Endothelial cell of umbilical vein (primary cell): Measurements from ENCODE around the gene NRXN3.

Source experiments
- EZH2 ChIP-seq: IDR thresholded peaks from 2 replicates; pipeline ENCODE4 v1.6.1; 2012; ENCODE audit warnings: borderline replicate concordance, low read depth, mild to moderate bottlenecking, moderate library complexity, low read length, inconsistent platforms; ENCODE audit not compliant: severe bottlenecking
- POLR2A ChIP-seq: IDR thresholded peaks from 2 replicates; pipeline ENCODE4 v1.6.1; 2012; ENCODE audit warnings: low read depth, mild to moderate bottlenecking, control low read depth, low read length
- POLR2AphosphoS5 ChIP-seq: IDR thresholded peaks from 2 replicates; pipeline ENCODE4 v1.6.1; 2012; ENCODE audit warnings: low read depth, mild to moderate bottlenecking, control low read depth, low read length, moderate library complexity; ENCODE audit not compliant: insufficient read depth
- TF ChIP-seq, protein P1 (sequence below), 2 donors: IDR thresholded peaks; 1 replicate in 1 of 2; 2 replicates in 1 of 2; pipeline ENCODE4 v1.5.1; 2011; ENCODE audit warnings: low read length in 2 of 2, mild to moderate bottlenecking in 2 of 2, moderate library complexity in 2 of 2, control low read depth in 1 of 2, inconsistent platforms in 1 of 2, low read depth in 1 of 2; ENCODE audit not compliant: insufficient read depth in 1 of 2; ENCODE audit errors: extremely low read depth in 1 of 2

DNA sequence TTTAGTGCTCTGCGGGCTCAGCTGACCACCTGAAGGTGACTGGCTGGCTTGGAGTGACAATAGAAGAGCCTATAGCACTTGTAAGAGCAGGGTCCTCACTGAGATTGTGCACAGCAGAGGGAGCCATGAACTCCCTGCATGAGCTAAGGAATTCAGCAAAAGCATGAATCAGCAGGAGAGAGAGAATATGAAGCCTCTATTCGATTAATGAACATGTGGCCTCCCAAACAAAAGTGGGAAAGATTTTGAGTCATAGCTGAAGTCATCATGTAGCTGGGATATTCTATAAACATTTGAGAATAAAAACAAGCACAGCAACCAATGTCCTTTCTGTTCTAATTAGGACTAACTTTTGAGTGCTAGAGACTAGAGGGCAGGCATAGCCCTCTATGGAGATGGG is 1414.5 kb downstream of the NRXN3 start:
- TF ChIP-seq, protein P1, sequence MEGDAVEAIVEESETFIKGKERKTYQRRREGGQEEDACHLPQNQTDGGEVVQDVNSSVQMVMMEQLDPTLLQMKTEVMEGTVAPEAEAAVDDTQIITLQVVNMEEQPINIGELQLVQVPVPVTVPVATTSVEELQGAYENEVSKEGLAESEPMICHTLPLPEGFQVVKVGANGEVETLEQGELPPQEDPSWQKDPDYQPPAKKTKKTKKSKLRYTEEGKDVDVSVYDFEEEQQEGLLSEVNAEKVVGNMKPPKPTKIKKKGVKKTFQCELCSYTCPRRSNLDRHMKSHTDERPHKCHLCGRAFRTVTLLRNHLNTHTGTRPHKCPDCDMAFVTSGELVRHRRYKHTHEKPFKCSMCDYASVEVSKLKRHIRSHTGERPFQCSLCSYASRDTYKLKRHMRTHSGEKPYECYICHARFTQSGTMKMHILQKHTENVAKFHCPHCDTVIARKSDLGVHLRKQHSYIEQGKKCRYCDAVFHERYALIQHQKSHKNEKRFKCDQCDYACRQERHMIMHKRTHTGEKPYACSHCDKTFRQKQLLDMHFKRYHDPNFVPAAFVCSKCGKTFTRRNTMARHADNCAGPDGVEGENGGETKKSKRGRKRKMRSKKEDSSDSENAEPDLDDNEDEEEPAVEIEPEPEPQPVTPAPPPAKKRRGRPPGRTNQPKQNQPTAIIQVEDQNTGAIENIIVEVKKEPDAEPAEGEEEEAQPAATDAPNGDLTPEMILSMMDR (IDR thresholded peaks at IDR 0.05; ENCODE audit: extremely low read depth in 1 of 2, insufficient read depth in 1 of 2, low read depth in 1 of 2, low read length in 2 of 2): no peak
- TF ChIP-seq EZH2 (no peak), POLR2AphosphoS5 (no peak), POLR2A (no peak)
